Neural crest cell (in vitro differentiated cells): ENCODE data around the gene STX16. TPM values are rescaled to one million over a fixed set of nuclear protein-coding genes. Genes with fewer than 3 reads are reported as not detected.

ENCODE experiments used
- DNase-seq: peaks from one replicate; pipeline ENCODE4 v3.0.0; 2021; ENCODE audit warnings: low read depth, mixed read lengths, low spot score
- H3K27ac Mint-ChIP-seq: one replicate; pipeline ENCODE4 v1.8.0; 2021; ENCODE audit warnings: mild to moderate bottlenecking, mixed read lengths; ENCODE audit not compliant: unreplicated experiment
- H3K27me3 Mint-ChIP-seq: 2 replicates; pipeline ENCODE4 v1.8.0; 2021; ENCODE audit warnings: low read depth, mild to moderate bottlenecking, mixed read lengths
- H3K36me3 Mint-ChIP-seq: 2 replicates; pipeline ENCODE4 v1.8.0; 2021; ENCODE audit warnings: low read depth, mild to moderate bottlenecking, mixed read lengths
- H3K4me1 Mint-ChIP-seq: 2 replicates; pipeline ENCODE4 v1.8.0; 2021; ENCODE audit warnings: mixed read lengths
- H3K4me3 Mint-ChIP-seq: one replicate; pipeline ENCODE4 v1.8.0; 2021; ENCODE audit warnings: mild to moderate bottlenecking, mixed read lengths
- H3K9me3 Mint-ChIP-seq: 2 replicates; pipeline ENCODE4 v1.8.0; 2021; ENCODE audit warnings: mixed read lengths
- total RNA-seq: library from RNA; stranded (reverse); gene quantifications from 2 replicates; pipeline ENCODE4 v1.2.1, GENCODE V29; 2021
- TF ChIP-seq, protein P1 (sequence below): fragments of 200-600 bp; sonication (generic); conservative IDR thresholded peaks from 2 replicates; pipeline ENCODE4 v1.5.0; 2021; ENCODE audit warnings: antibody characterized with exemption, mild to moderate bottlenecking

The STX16 gene
- total RNA-seq, 1 donor from 2014 or later = 58.7 TPM

DNA sequence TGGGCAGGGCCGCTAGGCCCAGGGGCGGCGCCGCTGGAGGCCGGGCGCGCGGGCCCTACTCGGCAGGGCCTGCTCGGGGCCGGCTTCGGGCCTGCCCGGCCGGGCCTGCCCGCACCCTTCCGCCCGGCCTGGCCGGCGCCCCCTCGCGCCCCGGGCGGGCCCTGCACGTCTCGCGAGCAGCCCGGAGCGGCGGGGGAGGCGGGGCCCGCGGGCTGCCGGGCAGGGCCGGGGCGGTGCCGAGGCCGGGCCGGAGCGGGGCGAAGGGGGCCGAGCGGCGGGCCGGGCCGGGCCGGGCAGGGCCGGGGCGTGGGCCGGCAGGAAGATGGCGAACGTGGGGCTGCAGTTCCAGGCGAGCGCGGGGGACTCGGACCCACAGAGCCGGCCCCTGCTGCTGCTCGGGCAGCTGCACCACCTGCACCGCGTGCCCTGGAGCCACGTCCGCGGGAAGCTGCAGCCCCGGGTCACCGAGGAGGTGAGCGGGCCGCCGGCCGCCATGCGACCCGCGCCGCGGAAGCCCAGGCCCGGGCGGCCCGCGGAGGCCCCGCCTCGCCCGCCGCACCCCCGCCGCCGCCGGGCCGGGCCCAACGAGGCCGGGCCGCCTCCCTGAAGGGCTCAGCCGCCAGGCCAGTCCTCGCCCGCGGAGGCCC, 41.6 kb downstream of the STX16 start, which contains the start of gene NPEPL1:
Gene NPEPL1, plus strand, starts transcription at position 222 of the 647 bp plus-strand sequence. Its CDS starts 101 bp downstream, at position 323.
- H3K4me1 Mint-ChIP-seq = peaks cover 18% of the 10 kb centered on the region
- TF ChIP-seq, protein P1, sequence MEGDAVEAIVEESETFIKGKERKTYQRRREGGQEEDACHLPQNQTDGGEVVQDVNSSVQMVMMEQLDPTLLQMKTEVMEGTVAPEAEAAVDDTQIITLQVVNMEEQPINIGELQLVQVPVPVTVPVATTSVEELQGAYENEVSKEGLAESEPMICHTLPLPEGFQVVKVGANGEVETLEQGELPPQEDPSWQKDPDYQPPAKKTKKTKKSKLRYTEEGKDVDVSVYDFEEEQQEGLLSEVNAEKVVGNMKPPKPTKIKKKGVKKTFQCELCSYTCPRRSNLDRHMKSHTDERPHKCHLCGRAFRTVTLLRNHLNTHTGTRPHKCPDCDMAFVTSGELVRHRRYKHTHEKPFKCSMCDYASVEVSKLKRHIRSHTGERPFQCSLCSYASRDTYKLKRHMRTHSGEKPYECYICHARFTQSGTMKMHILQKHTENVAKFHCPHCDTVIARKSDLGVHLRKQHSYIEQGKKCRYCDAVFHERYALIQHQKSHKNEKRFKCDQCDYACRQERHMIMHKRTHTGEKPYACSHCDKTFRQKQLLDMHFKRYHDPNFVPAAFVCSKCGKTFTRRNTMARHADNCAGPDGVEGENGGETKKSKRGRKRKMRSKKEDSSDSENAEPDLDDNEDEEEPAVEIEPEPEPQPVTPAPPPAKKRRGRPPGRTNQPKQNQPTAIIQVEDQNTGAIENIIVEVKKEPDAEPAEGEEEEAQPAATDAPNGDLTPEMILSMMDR = peak; percentile 28
- H3K9me3 Mint-ChIP-seq = no peaks in the 10 kb centered on the region
- H3K36me3 Mint-ChIP-seq = peaks cover 5% of the 10 kb centered on the region
- no peaks in the 10 kb centered on the region for H3K27me3 Mint-ChIP-seq
- peak within 1 kb of the TSS; percentile 94 for H3K27ac Mint-ChIP-seq
- peak within 1 kb of the TSS; percentile 74 for H3K4me3 Mint-ChIP-seq
- peak; percentile 53 for DNase-seq

GRCh38 chr20:58693226-58694006, 42.3 kb downstream of the STX16 start:
- Mint-ChIP-seq H3K27ac (no peak overlapping the region), H3K4me3 (peak overlapping the region; percentile 74), H3K9me3 (no peaks in the 10 kb centered on the region), H3K27me3 (no peaks in the 10 kb centered on the region), H3K4me1 (peaks cover 15% of the 10 kb centered on the region), H3K36me3 (peaks cover 3% of the 10 kb centered on the region)
- TF ChIP-seq, protein P1 = no peak
- DNase-seq = no peak

- TF ChIP-seq, protein P1 = no peak
- Mint-ChIP-seq H3K9me3 (no peaks in the 10 kb centered on the region), H3K4me3 (no peak overlapping the region), H3K27me3 (no peaks in the 10 kb centered on the region), H3K36me3 (peaks cover 2% of the 10 kb centered on the region), H3K4me1 (peaks cover 13% of the 10 kb centered on the region), H3K27ac (no peak overlapping the region)
- DNase-seq = no peak
Observed at GRCh38 chr20:58694241-58695083, 43.4 kb downstream of the STX16 start.

- Mint-ChIP-seq H3K36me3 (no peaks in the 10 kb centered on the region), H3K9me3 (no peaks in the 10 kb centered on the region), H3K27me3 (no peaks in the 10 kb centered on the region), H3K4me3 (no peak overlapping the region), H3K27ac (no peak overlapping the region), H3K4me1 (peaks cover 13% of the 10 kb centered on the region)
- no peak for DNase-seq
- TF ChIP-seq, protein P1 = no peak
Observed at GRCh38 chr20:58695084-58695722, 44.1 kb downstream of the STX16 start.

DNA sequence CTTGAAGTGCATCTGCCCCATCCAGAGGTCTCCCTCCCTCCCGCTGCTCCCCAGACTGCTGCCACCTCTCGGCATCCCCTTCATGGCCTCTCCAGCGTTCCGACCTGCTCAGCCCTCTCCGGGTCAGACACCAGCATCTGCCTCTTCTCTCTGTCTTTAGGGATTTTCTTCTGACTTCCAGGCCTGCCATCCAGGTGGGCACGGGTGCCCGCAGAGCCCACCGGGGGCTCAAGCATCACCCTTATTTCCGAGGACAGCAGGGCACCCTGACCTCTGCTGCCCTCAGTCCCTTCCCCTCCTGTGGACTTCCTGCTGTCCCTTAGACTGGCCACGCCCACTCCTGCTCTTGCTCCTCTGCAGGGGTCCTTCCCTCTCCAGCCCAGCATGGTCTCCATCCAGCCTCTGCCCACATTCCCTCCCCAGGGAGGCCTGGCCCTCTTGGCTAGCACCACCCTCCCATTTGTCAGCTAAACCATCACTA, 44.9 kb downstream of the STX16 start:
- Mint-ChIP-seq H3K36me3 (no peaks in the 10 kb centered on the region), H3K9me3 (no peaks in the 10 kb centered on the region), H3K4me1 (peaks cover 9% of the 10 kb centered on the region), H3K4me3 (no peak overlapping the region), H3K27ac (no peak overlapping the region), H3K27me3 (no peaks in the 10 kb centered on the region)
- TF ChIP-seq, protein P1 = no peak
- no peak for DNase-seq
